ENCODE measurements around the gene MAGI2. TPM values are rescaled to one million over a fixed set of nuclear protein-coding genes. Genes with fewer than 3 reads are reported as not detected.
A peak's percentile ranks its signal among the peaks of the same experiment; 100 is the strongest.

MAGI2 gene
- total and polyA plus RNA-seq, 2 experiments from 2014 or later, result 10.4 to 26.4 TPM

- no peak for TF ChIP-seq ZNF462 (CRISPR knock-in tag; IDR thresholded peaks at IDR 0.05)
- no peak for TF ChIP-seq ETS1 (IDR thresholded peaks at IDR 0.05)
- TF ChIP-seq EZH2 (IDR thresholded peaks at IDR 0.05; ENCODE audit: low read depth, unreplicated experiment), result no peak
- TF ChIP-seq NANOG (IDR thresholded peaks at IDR 0.05; ENCODE audit: borderline replicate concordance), result no peak
- no peak for TF ChIP-seq POLR2AphosphoS5 (IDR thresholded peaks at IDR 0.05; ENCODE audit: low read depth)
- no peak for TF ChIP-seq STAT1 (IDR thresholded peaks at IDR 0.05; ENCODE audit: unreplicated experiment)
- TF ChIP-seq EZH2phosphoT487 (IDR thresholded peaks at IDR 0.05; ENCODE audit: unreplicated experiment), result no peak
Observed at GRCh38 chr7:78129865-78130264, 1323.6 kb downstream of the MAGI2 start (continued).

GRCh38 chr7:78127009-78127408 is 1326.5 kb downstream of the MAGI2 start:
- H3K27ac Mint-ChIP-seq, result no peak overlapping the region
- peaks cover 24% of the 10 kb centered on the region; the same call in 1 of the 2 replicates for H3K4me1 ChIP-seq (ENCODE audit: insufficient read depth)
- TF ChIP-seq POLR2AphosphoS5 (IDR thresholded peaks at IDR 0.05; ENCODE audit: low read depth), result no peak
- H4K20me1 ChIP-seq (replicated peaks; ENCODE audit: insufficient read depth), result no peaks in the 10 kb centered on the region
- H3K4me3 Mint-ChIP-seq, result no peak overlapping the region
- no peak overlapping the region for H3K4me2 ChIP-seq
- DNase-seq (ENCODE audit: low spot score) (peak; percentile 30), ATAC-seq (peak; percentile 87)
- H3K36me3 ChIP-seq (ENCODE audit: insufficient read depth), result no peaks in the 10 kb centered on the region; the same call in 1 of the 2 replicates
- H3K79me2 ChIP-seq (replicated peaks; ENCODE audit: insufficient read depth), result no peaks in the 10 kb centered on the region
- H3K4me3 ChIP-seq, result no peak overlapping the region
- no peaks in the 10 kb centered on the region for H3K27me3 ChIP-seq (ENCODE audit: insufficient read depth)
- no peaks in the 10 kb centered on the region for H3K27me3 Mint-ChIP-seq (ENCODE audit: insufficient read depth, low read depth, poor library complexity)
- H3K9me2 ChIP-seq (ENCODE audit: insufficient read depth), result no peaks in the 10 kb centered on the region
- no peak overlapping the region for H3K27ac ChIP-seq (ENCODE audit: low read depth)
- peaks cover 32% of the 10 kb centered on the region for H3K4me1 Mint-ChIP-seq
- H3K9me3 Mint-ChIP-seq, result no peaks in the 10 kb centered on the region
- H2AFZ ChIP-seq, result no peak overlapping the region
- no peaks in the 10 kb centered on the region for H3F3A ChIP-seq (replicated peaks; ENCODE audit: low read depth)
- peaks cover 3% of the 10 kb centered on the region; the same call in 1 of the 3 replicates for H3K36me3 Mint-ChIP-seq (ENCODE audit: low read depth)
